ENCODE results near the gene GNAQ. TPM values are rescaled to one million over a fixed set of nuclear protein-coding genes. Genes with fewer than 3 reads are reported as not detected.
A peak's percentile ranks its signal among the peaks of the same experiment; 100 is the strongest.

Gene GNAQ
- total RNA-seq, 1 experiment from 2014 or later = 55.5 TPM

DNA sequence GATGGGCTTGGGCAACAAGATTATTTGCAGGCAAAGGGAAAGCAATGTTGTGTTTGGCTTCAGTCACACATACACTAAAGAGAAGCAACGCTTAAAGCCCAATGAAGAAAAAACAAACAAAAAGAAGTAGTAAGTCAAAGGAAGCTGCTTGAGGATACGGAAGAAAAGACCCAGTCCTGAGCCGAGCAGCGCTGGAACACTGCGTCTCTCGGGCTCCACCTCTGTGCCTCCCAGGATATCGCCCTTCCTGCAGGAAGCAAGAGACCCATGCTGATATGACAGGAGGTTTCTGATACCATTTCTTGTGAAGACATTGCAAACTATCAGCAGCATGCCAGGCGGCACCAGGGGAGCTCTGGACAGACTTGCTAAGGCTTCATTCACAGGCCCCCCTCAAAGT is 9.9 kb downstream of the GNAQ start (continued):
- TF ChIP-seq, protein P1, sequence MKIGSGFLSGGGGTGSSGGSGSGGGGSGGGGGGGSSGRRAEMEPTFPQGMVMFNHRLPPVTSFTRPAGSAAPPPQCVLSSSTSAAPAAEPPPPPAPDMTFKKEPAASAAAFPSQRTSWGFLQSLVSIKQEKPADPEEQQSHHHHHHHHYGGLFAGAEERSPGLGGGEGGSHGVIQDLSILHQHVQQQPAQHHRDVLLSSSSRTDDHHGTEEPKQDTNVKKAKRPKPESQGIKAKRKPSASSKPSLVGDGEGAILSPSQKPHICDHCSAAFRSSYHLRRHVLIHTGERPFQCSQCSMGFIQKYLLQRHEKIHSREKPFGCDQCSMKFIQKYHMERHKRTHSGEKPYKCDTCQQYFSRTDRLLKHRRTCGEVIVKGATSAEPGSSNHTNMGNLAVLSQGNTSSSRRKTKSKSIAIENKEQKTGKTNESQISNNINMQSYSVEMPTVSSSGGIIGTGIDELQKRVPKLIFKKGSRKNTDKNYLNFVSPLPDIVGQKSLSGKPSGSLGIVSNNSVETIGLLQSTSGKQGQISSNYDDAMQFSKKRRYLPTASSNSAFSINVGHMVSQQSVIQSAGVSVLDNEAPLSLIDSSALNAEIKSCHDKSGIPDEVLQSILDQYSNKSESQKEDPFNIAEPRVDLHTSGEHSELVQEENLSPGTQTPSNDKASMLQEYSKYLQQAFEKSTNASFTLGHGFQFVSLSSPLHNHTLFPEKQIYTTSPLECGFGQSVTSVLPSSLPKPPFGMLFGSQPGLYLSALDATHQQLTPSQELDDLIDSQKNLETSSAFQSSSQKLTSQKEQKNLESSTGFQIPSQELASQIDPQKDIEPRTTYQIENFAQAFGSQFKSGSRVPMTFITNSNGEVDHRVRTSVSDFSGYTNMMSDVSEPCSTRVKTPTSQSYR (CRISPR knock-in tag; IDR thresholded peaks at IDR 0.05) = no peak
- TF ChIP-seq, protein P2, sequence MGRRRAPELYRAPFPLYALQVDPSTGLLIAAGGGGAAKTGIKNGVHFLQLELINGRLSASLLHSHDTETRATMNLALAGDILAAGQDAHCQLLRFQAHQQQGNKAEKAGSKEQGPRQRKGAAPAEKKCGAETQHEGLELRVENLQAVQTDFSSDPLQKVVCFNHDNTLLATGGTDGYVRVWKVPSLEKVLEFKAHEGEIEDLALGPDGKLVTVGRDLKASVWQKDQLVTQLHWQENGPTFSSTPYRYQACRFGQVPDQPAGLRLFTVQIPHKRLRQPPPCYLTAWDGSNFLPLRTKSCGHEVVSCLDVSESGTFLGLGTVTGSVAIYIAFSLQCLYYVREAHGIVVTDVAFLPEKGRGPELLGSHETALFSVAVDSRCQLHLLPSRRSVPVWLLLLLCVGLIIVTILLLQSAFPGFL (CRISPR knock-in tag; IDR thresholded peaks at IDR 0.05; ENCODE audit: borderline replicate concordance) = no peak
- TF ChIP-seq, protein P3, sequence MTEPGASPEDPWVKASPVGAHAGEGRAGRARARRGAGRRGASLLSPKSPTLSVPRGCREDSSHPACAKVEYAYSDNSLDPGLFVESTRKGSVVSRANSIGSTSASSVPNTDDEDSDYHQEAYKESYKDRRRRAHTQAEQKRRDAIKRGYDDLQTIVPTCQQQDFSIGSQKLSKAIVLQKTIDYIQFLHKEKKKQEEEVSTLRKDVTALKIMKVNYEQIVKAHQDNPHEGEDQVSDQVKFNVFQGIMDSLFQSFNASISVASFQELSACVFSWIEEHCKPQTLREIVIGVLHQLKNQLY (CRISPR knock-in tag; IDR thresholded peaks at IDR 0.05) = no peak
- TF ChIP-seq, protein P4, sequence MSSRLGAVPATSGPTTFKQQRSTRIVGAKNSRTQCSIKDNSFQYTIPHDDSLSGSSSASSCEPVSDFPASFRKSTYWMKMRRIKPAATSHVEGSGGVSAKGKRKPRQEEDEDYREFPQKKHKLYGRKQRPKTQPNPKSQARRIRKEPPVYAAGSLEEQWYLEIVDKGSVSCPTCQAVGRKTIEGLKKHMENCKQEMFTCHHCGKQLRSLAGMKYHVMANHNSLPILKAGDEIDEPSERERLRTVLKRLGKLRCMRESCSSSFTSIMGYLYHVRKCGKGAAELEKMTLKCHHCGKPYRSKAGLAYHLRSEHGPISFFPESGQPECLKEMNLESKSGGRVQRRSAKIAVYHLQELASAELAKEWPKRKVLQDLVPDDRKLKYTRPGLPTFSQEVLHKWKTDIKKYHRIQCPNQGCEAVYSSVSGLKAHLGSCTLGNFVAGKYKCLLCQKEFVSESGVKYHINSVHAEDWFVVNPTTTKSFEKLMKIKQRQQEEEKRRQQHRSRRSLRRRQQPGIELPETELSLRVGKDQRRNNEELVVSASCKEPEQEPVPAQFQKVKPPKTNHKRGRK (CRISPR knock-in tag; IDR thresholded peaks at IDR 0.05; ENCODE audit: borderline replicate concordance) = no peak
- TF ChIP-seq TEAD1 (CRISPR knock-in tag; IDR thresholded peaks at IDR 0.05) = no peak
- no peak for TF ChIP-seq ZNF396 (CRISPR knock-in tag; IDR thresholded peaks at IDR 0.05; ENCODE audit: borderline replicate concordance)
- TF ChIP-seq, protein P5, sequence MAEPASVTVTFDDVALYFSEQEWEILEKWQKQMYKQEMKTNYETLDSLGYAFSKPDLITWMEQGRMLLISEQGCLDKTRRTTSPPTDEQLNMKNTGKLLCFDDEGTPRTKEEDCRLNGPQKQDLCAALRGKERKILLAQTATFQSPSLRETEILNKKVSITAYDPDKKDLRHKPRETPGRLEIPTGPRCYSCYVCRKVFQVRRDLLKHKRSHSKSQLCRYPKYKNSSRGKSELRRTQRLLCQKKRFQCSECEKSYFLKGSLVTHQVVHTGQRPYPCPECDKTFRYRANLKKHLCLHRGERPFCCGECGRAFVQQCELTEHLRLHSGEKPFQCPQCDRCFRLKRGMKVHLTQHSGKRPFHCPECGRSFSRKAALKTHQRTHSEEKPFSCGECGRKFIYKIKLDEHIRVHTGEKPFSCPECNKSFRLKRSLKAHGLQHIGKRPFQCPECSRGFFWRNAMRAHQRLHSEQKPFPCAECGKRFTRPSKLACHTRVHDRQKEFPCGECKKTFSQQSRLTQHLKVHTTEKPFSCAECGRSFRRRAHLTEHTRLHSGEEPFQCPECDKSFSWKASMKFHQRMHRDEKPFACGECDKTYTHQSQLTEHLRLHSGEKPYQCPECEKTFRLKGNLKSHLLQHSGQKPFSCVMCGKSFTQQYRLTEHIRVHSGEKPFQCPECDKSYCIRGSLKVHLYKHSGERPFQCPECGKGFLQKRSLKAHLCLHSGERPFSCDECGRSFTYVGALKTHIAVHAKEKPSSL (CRISPR knock-in tag; conservative IDR thresholded peaks at IDR 0.05) = no peak
- no peak for TF ChIP-seq ZNF263 (CRISPR knock-in tag; IDR thresholded peaks at IDR 0.05; ENCODE audit: low read depth)
- TF ChIP-seq CBFB (CRISPR knock-in tag; IDR thresholded peaks at IDR 0.05; ENCODE audit: low read depth) = no peak

DNA sequence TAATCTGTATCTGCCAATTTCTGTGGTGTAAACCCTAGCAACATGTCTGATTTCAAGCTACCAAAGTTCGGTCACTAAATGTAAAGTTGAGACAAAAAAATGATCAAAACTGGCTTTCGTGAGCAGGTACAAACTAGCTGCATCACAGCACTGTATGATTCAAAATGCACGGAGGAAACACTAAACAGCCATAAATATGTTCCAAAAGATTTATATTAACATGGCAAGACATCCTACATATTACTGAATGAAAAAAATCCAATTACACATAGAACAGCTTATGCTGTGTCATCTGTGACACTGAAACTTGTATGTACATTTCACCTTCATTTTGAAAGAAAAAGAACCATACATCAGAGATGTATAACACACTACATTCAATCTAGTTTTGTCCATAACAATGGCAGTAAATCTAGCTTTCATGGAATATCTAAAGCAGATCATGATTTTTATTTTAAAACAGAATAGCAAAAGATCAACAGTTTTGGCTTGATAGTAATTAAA is 14.4 kb downstream of the GNAQ start:
- TF ChIP-seq, protein P6, sequence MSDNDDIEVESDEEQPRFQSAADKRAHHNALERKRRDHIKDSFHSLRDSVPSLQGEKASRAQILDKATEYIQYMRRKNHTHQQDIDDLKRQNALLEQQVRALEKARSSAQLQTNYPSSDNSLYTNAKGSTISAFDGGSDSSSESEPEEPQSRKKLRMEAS (CRISPR knock-in tag; IDR thresholded peaks at IDR 0.05) = no peak
- TF ChIP-seq FOXP1 (CRISPR knock-in tag; IDR thresholded peaks at IDR 0.05; ENCODE audit: borderline replicate concordance) (no peak), CBFB (CRISPR knock-in tag; IDR thresholded peaks at IDR 0.05; ENCODE audit: low read depth) (no peak)
- TF ChIP-seq, protein P7, sequence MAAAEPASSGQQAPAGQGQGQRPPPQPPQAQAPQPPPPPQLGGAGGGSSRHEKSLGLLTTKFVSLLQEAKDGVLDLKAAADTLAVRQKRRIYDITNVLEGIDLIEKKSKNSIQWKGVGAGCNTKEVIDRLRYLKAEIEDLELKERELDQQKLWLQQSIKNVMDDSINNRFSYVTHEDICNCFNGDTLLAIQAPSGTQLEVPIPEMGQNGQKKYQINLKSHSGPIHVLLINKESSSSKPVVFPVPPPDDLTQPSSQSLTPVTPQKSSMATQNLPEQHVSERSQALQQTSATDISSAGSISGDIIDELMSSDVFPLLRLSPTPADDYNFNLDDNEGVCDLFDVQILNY (CRISPR knock-in tag; IDR thresholded peaks at IDR 0.05) = no peak
- TF ChIP-seq, protein P3 (CRISPR knock-in tag; IDR thresholded peaks at IDR 0.05) = no peak
- TF ChIP-seq, protein P5 (CRISPR knock-in tag; conservative IDR thresholded peaks at IDR 0.05) = no peak
- TF ChIP-seq, protein P8, sequence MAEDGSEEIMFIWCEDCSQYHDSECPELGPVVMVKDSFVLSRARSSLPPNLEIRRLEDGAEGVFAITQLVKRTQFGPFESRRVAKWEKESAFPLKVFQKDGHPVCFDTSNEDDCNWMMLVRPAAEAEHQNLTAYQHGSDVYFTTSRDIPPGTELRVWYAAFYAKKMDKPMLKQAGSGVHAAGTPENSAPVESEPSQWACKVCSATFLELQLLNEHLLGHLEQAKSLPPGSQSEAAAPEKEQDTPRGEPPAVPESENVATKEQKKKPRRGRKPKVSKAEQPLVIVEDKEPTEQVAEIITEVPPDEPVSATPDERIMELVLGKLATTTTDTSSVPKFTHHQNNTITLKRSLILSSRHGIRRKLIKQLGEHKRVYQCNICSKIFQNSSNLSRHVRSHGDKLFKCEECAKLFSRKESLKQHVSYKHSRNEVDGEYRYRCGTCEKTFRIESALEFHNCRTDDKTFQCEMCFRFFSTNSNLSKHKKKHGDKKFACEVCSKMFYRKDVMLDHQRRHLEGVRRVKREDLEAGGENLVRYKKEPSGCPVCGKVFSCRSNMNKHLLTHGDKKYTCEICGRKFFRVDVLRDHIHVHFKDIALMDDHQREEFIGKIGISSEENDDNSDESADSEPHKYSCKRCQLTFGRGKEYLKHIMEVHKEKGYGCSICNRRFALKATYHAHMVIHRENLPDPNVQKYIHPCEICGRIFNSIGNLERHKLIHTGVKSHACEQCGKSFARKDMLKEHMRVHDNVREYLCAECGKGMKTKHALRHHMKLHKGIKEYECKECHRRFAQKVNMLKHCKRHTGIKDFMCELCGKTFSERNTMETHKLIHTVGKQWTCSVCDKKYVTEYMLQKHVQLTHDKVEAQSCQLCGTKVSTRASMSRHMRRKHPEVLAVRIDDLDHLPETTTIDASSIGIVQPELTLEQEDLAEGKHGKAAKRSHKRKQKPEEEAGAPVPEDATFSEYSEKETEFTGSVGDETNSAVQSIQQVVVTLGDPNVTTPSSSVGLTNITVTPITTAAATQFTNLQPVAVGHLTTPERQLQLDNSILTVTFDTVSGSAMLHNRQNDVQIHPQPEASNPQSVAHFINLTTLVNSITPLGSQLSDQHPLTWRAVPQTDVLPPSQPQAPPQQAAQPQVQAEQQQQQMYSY (CRISPR knock-in tag; IDR thresholded peaks at IDR 0.05) = no peak
- Mint-ChIP-seq H3K36me3 (no peaks in the 10 kb centered on the region), H3K27me3 (ENCODE audit: low read depth) (no peaks in the 10 kb centered on the region), H3K4me1 (peaks cover 55% of the 10 kb centered on the region), H3K27ac (peak overlapping the region; percentile 82), H3K4me3 (no peak overlapping the region), H3K9me3 (no peaks in the 10 kb centered on the region)
- ATAC-seq = no peak
- ChIA-PET POLR2A (no interaction called here), CTCF (interaction anchor here (1.2 kb wide), 1 partner anchor 40 kb away, joined by 4 read pairs; no protein-coding TSS in a partner anchor)
- no peak for DNase-seq (ENCODE audit: low spot score)

Data from WTC11 (cell line).